Measurements from ENCODE around the gene LDB3.

Gene LDB3

DNA sequence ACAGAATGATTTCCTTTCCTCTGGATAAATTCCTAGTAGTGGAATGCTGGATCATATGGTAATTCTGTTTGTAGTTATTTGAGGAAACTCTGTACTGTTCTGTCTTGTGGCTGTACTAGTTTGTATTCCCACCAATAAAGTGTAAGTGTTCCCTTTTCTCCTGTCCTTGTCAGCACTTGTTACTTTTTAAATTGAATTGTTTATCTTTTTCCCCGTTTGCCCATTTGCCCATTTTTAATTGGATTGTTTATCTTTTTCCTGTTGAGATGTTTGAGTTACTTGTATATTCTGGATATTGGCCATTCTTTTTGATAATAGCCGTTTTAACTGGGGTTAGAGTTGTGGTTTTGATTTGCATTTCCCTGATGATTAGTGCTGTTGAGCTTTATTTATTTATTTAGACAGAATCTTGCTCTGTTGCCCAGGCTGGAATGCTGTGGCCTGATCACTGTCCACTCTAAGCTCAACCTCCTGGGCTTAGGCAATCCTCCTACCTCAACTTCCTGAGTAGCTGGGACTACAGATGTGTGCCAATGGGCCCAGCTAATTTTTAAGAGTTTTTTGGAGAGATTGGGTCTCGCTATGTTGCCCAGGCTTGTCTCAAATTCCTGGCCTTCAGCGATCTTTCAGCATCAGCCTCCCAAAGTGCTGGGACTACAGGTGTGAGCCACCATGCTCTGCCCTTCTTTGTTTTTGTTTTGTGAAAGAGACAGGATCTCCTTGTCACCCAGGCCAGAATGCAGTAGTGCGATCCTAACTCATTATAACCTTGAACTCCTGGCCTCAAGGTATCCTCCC is 111.1 kb downstream of the LDB3 start:
- Histone ChIP-seq H3K4me3 (ENCODE audit: low read length) (no peak overlapping the region), H3K9me3 (ENCODE audit: control insufficient read depth, low read length) (no peaks in the 10 kb centered on the region), H3K27me3 (ENCODE audit: control insufficient read depth, insufficient read depth, low read length) (no peaks in the 10 kb centered on the region), H3K36me3 (ENCODE audit: control insufficient read depth, insufficient read depth, low read length) (no peaks in the 10 kb centered on the region), H3K9ac (ENCODE audit: low read length) (no peak overlapping the region), H3K4me1 (ENCODE audit: control insufficient read depth, insufficient read depth, low read length) (peaks cover 12% of the 10 kb centered on the region)

DNA sequence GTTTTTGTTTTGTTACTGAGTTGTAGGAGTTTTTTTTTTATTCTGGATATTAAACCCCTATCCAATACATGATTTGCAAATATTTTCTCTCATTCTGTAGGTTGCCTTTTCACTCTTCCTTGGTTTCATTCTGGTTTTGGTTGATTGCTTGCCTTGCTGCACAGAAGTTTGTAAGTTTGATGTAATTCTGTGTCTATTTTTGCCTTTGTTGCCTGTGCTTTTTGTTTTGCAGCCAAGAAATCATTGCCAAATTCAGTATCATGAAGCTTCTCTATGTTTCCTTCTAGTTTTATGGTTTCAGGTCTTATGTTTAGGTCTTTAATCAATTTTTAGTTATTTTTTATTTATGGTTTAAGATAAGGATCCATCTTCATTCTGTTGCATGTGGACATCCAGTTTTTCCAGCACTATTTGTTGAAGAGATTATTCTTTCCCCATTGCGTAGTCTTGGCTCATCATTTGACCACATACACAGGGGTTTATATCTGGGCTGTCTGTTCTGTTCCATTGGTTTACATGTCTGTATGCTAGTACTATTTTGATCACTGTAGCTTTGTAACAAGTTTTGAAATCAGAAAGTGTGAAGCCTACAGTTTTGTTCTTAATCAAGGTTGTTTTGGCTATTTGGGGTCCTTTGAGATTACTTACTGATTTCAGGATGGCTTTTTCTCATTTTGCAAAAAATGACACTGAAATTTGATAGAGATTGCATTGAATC is 114.5 kb downstream of the LDB3 start:
- Histone ChIP-seq H3K9ac (ENCODE audit: low read length) (no peak overlapping the region), H3K9me3 (ENCODE audit: control insufficient read depth, low read length) (no peaks in the 10 kb centered on the region), H3K36me3 (ENCODE audit: control insufficient read depth, insufficient read depth, low read length) (no peaks in the 10 kb centered on the region), H3K4me1 (ENCODE audit: control insufficient read depth, insufficient read depth, low read length) (peaks cover 12% of the 10 kb centered on the region), H3K27me3 (ENCODE audit: control insufficient read depth, insufficient read depth, low read length) (no peaks in the 10 kb centered on the region), H3K4me3 (ENCODE audit: low read length) (no peak overlapping the region)

DNA sequence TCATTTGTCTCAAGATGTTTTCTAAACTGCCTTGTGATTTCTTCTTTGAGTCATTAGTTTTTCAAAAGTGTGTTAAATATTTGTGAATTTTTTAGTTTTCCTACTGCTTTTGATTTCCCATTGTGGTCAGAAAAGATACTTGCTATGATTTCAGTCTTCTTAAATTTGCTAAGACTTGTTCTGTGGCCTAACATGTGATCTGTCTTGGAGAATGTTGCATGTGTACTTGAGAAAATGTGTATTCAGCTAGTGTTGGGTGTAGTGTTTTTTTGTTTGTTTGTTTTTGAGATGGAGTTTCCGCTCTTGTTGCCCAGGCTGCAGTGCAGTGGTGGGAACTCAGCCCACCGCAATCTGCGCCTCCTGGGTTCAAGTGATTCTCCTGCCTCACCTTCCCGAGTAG is 116.7 kb downstream of the LDB3 start:
- Histone ChIP-seq H3K27me3 (ENCODE audit: control insufficient read depth, insufficient read depth, low read length) (no peaks in the 10 kb centered on the region), H3K36me3 (ENCODE audit: control insufficient read depth, insufficient read depth, low read length) (no peaks in the 10 kb centered on the region), H3K4me3 (ENCODE audit: low read length) (no peak overlapping the region), H3K4me1 (ENCODE audit: control insufficient read depth, insufficient read depth, low read length) (peaks cover 12% of the 10 kb centered on the region), H3K9me3 (ENCODE audit: control insufficient read depth, low read length) (no peaks in the 10 kb centered on the region), H3K9ac (ENCODE audit: low read length) (no peak overlapping the region)
